NCI-H1436 treated with DMSO at 0.1 percent for 48 hours (cell line): ENCODE results near the gene DNAH9.

Experiments used
- DNase-seq: peaks from one replicate; lab custom pipeline; 2025; lab: John Stamatoyannopoulos, UW

The DNAH9 gene

DNA sequence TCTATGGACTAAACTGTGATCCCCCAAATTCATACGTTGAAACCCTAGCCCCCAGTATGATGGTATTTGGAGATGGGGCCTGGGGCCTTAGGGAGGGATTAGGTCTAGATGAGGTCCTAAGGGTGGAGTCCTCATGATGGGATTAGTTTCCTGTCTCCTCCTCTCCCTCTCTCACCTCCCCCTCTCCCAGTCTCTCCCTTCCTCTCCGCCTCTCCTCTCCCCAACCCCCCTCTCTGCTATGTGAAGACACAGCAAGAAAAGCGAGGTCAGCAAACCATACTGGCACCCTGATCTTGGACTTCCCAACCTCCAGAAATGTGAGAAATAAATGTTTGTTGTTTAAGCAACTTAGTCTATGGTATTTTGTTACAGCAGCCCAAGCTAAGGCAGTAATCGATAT lies 383.6 kb downstream of the DNAH9 start:
- DNase-seq: no peak

DNA sequence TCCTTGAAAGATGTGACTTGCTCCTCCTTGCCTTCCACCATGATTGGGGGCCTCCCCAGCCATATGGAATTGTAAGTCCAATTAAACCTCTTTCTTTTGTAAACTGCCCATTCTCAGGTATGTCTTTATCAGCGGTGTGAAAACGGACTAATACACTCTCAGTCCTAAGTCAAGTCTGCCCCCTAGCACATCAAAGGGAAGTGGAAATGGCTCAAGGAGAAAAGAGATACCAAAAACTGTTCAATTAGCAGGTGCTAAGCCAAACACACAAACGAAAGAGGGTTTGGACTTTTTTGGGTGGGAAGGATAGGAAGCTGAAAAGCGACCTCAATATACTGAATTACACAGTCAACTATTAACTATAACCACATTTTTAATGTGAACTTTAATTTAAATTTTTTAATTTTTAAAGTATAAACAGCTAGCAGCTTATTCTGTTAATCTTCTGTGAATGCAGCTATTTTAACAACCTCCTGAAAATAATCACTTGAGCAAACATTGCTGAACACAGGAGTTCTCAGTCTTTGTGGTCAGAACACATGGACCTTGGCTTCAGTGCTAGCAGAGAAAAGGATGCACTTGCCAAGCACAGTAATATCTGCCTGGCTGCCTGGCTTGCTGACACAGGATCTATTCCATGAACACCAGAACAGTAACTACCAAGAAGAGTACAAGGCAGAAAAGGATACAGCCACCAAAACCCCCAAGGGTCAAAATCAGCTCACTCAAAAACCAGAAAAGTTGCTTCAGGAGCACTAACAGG lies 388.1 kb downstream of the DNAH9 start:
- no peak for DNase-seq

DNA sequence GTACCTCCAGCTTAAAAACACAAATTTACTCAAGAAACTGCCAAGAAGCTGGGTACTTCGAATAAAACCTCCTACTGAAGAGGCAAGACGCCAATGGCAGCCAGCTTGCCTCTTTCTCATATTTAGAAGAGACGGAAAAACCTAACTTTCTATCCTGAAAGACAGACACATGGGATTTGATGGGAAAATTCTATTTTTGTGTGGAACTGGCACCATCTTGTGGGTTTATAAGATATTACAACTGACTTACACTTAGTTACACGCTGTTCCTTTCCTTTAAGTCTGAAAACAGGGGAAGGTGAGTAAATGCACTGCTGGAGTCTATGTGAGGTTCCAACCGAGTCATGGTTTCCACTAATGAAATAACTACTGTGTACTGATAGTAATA lies 388.7 kb downstream of the DNAH9 start:
- no peak for DNase-seq

DNA sequence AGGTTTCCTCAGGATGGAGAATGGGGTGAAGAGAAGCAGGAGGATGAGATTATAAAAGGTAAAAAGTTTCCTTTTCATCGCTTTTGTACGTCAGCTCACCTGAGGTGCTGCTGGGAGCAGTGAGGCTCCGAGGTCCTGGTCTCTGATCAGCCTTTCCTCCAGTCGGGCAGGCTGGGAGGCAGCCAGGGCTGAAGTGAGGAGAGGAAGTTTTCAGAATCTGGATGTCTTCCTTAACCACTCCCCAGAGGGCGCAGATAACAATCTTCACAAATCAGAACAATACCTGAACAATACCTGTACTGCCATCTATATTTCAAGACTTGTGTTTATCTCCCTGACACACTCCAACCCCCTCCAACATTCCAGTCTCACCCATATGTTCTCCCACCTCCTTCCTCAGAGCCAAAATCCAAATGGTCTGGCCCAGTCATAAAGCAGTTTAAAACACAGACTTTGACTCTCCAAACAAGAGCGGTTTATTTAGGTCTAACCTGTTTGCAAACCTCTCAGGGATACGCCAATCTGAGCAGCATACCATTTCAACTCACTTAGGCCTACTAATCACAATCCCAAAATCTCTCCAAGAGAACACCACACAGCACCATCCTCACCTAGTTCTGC lies 392.2 kb downstream of the DNAH9 start:
- DNase-seq: no peak

DNA sequence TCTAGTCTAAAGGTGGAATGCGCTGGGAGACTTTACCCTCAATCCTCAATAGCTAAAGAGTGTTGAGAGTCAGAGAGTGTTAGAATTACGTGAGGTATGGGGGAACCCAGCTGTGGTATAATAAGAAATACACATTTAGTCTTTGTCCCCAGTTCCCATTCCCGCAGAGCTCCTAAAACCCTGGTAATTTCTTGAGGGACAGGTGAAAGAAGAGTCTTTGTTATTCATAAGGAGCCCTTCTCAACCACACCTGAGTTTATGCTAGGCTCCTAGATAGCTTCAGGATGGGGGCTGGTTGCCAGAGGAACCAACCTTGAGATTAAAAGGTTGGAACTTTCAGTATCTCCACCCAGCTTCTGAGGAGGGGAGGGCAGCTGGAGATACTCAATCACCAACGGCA lies 393.2 kb downstream of the DNAH9 start:
- DNase-seq: no peak

DNA sequence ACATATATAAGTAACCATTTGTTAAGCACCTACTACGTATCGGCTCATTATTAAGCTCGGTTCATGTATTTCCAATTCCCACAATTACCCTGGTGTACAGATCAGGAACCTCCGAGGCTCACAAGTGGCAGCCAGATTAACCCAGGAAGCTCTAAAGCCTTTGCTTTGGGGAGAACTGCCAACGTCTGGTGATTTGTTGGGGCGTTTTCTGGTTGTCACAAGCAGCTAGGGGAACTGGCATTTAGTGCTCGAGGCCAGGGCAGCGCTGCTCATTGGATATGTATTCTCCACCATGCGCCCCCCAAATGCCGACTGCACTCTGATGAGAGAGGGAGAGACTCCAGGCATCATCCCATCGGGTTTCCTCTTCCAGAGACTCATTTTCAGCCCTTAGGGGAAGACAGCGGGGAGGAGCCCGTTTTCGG lies 398.5 kb downstream of the DNAH9 start:
- no peak for DNase-seq

DNA sequence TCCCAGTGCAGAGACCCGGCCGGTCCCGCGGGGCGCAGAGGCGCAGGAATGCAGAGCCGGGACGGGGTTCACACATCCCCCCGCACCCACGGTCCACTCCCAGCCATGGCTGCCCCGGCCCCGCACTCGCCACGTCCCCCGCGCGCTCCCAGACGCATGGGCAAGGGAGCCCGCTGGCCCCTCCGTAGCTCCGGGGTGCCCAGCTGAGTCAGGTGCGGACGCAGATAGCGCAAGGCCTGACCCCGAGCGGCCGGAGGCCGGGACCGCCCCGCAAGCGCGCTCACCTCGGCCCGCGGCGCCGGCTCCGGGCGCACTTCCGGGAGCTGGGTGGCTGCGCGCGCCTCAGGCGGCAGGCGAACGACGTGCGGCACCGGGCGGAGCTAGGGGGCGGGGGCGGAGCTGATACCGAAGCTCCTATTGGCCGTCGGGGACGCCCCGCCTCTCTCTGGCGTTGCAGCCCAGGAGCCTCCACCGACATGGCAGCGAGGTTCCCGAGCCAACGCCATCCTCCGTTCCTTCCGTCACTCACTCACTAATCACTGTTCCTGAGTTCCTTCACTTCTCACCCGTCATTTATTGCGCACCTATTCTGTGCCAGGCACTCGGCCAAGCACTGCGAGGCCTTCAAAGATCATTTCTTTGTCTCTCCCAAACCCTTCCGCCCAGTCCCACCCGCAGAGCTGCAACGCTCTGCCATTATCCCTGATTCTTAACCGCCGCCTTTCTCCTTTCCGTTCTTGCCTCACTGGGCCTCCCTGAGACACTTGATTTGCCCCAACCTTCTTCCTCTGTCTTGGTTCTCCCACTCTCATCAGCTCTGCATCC lies 399.1 kb downstream of the DNAH9 start, which contains the start of gene ZNF18:
Gene ZNF18 (minus strand): TSS at position 329 of the 825 bp plus-strand sequence. CDS start 4,646 bp downstream, outside the sequence.
- peak; percentile 65 for DNase-seq

DNA sequence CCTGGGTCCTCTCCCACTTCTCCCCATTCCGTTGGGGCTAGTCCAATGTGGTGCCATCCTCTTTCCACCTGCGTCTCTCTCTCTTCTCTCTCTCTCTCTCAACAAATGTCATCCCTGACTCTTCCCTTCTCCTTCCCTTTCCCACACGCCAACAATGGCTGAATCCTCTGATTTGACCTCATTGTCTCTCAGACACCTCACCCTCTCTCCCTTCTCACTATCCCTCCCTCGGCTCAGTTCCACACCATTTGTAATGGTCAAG lies 399.6 kb downstream of the DNAH9 start:
- DNase-seq: no peak

DNA sequence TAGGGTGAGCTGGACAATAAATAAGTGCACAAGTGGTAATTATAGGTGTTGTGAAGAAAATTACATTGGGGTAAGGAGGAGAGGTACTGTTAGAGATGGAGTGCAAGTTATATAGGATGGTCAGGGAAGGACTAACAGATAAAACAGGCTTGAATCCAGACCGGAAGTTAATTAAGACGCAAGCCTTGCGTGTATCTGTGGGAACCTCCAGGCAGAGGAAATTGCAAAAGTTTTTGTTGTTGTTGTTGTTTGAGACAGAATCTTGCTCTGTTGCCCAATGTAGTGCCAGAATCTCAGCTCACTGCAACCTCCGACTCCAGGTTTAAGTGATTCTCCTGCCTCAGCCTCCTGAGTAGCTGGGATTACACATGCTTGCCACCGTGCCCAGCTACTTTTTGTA lies 401.4 kb downstream of the DNAH9 start:
- no peak for DNase-seq

DNA sequence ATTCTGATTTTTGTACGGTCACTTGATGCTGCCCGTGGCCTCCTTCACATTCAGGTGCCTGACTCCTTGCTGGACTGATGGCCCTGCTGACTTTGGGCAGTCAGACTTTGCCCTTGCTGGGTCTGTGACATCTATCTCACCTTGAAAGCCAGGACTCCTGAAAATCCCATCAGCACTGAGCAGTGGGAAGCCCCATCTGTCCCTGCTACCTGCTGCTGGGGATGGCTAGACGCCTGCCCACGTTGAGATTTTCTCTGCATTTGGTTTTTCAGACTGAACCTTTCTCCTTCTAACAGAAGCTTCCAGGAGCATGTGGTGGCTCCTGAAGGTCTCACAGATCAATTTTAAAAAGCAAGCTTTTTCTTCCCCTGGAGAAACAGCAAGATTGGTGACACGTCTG lies 409.2 kb downstream of the DNAH9 start:
- DNase-seq: no peak
